KG1 (cell line): ENCODE measurements around the gene LINC01488.

Experiments used
- DNase-seq: peaks from one replicate; lab custom pipeline; 2025; lab: John Stamatoyannopoulos, UW

The LINC01488 gene

GRCh38 chr11:69463995-69464960, 17.2 kb upstream of the LINC01488 start:
- DNase-seq = no peak

DNA sequence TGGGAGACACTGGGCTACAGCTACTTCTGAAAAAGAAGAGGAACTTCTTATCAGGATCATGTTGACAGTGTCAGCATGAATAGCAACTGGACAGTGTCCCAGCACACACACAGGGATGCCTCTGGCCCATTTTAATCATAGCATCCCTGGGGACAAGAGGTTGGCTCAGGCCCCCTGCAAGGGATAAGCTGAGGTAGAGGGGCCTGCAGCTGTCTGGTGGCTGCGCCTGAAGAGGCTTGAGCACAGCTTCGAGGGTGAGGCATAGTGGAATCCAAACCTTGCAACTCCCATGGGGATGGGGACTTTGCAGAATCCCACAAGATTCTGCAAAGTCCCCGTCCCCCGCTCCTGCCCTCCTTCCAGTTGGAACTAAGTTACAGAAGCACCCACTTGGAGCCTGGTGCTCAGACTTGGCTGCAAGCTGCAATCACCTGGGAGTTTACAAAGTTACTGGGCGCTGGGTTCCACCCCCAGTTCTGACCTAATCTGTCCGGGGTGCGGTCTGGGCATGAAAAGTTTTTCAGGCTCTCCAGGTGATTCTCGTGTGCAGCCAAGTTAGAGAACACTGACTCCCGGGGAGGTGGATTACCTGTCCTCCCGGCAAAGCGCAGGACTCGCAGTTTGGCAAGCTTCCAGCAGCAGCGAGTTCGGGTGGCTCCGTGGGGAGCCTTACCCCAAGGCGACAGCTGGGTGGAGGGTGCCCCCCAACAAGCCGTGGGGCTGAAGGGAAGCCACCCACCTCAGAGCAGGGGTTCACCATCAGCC, 16.0 kb upstream of the LINC01488 start:
- no peak for DNase-seq

- no peak for DNase-seq
Measured at GRCh38 chr11:69466039-69466438, 15.4 kb upstream of the LINC01488 start.

GRCh38 chr11:69467196-69467595, 14.3 kb upstream of the LINC01488 start:
- no peak for DNase-seq

- DNase-seq = no peak
Measured at GRCh38 chr11:69467646-69468045, 13.8 kb upstream of the LINC01488 start.

DNA sequence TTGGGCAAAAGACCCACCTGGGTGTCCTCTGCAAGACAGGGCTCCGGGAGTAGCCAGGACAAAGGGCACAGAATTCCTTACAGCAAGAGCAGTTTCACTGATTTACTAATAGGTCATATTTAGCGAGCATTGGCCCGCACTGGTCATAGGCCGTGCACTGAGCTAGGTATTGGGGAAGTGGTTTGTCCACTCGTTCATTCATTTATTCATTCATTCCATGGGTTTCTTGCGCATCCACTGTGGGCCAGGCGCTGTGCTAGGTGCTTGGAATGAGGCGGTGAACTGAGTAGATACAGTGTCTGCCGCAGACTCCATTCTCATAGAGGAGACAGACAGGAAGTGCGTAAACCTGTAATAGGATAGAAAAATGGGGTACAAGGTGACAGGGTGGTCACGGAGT, 13.2 kb upstream of the LINC01488 start:
- DNase-seq = no peak

GRCh38 chr11:69468911-69469885, 12.3 kb upstream of the LINC01488 start:
- DNase-seq = no peak

GRCh38 chr11:69470301-69470700, 11.2 kb upstream of the LINC01488 start:
- DNase-seq = no peak

DNA sequence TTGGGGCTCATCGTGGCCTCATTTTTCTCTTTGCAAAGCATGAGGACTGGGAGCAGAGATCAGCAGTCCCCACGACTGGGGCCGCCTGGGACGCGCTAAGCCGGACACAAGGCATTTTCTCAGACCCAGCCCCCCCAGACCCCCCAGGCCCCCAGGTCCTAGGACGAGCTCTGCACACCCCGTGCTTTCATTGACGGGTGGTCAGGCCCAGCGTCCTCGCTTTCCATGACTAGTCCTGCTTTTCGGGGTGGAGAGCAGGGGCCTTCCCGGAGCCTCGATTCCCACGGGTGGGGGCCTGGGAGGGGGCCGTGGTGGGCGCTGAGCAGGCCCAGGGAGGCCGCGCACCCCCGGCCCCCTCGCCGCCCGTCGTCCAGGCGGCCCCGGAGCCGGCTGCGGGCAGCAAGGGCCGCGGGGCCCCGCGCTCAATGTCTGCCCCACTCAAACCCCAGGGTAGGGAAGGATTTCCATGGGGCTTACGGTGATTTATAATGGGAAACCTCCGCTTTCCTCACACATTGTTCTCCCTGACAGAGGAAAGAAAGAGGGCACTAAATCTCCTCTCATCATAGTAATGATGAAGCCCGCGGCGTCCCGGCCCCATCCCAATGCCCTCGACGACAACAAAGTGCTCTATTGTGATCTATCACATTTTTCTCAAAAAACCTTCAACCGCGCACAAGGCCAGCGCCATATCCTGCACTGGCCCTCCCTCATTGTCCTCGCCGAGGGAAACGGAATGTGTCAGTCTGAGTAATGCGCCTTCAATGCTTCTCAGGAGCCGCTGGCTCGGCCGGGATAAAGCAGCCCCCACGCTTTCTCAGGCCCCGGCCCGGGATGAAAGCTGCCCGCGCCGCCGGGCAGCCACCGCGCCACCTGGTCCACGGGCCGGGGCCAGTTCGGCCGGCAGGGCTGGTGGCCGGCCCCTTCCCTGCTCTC, 10.4 kb upstream of the LINC01488 start:
- no peak for DNase-seq

DNA sequence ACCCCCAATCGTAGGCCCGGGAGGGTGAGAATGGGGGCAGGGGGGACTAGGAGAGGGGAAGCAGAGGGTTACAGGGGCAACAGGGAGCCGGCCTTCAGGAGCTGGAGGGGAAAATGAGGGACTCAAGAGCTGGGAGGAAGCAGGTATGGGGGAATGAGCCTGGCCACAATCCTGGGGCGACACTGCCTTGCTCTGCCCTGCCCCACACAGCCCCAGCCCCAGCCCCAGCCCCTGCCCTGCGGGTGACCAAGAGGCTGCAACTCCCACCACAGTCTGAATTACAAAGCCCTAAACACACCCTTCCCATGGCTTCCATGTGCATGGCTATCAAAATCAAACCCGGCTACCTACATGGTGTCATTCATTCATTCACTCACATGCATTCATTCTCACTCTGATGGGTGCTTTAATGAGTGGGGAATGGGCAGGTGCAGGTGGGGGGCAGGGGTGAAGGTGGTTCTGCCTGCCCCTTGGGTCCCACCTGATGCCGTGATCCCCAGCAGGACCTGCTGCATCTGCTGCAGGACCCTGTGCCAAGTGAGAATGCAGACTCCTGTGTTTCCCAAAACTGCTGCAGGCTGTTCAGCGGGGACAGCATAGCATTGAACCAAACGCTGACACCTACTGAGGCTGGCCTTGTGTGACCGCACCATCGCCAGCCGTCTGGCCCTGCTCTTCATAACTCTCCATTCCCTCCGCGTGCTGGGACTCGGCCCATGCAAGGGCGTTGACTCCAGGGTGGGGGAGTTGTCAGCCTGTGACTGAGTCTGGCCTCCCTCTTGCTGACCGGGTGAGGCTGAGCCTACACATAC, 9.5 kb upstream of the LINC01488 start:
- no peak for DNase-seq

DNA sequence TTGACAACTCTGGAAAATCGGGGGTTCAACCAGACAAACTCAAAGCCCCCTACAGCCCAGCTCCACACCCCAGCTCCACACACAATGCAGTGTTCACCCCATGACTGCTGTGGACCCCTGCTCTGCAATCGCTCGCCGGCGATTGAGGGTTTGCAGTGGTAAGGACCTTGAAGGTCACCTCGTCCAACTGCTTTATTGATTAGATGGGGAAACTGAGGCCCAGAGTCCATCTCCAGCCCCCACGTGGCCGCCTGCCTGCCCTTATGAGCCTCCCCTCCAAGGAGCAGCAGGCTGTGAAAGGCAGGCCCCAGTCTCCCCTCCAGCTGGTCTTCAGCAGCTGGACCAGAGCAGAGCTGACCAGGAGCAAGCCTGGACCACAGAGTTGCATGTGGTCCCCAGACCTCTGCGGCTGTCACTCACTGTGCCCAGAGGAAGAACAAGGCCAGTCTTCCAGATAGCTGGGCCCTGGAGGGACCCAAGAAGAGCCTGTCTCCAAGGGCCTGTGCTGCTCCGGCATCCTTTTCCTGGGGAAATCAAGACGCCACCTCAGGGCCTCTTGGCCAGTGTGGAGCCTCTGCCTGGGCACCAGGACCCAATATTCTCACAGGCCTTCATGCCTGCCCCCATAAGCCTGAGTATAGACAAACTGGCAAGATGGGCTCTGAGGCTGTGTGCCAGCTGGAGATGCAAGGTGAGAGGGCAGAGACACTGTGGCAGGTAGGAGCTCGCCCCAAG, 8.8 kb upstream of the LINC01488 start:
- no peak for DNase-seq

- DNase-seq = no peak
Measured at GRCh38 chr11:69473276-69473845, 8.1 kb upstream of the LINC01488 start.

- DNase-seq = no peak
Measured at GRCh38 chr11:69474736-69475135, 6.7 kb upstream of the LINC01488 start.

DNA sequence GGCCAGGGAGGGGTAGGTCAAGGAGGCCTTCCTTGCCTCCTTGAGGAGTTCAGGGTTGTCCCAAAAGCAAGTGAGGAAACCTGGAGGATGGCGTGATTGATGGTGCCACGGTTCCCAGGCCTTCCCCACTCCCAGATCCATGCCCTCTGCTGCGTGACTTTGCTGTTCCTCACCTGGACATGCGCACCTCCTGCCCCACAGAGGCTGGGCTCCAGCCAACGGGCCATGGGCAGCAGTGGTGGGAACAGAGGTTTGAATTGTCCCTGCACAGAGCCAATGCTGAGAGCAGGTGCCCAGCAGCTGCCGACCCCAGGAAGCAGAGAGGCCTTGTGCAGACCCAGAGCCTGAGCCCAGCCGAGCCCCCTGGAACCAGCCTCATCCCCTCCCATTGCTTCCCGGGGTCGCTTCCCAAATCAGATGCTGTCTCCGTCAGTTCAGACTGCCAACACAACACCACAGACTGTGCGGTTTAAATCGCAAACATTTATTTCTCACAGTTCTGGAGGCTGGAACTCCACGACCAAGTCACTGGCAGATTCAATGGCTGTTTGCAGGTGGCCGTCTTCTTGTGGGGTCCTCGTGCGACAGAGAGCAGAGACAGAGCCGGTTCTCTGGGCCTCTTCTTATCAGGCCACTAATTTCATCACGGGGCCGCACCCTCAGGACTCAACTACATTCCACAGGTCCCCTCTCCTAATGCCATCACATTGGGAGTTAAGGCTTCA, 6.2 kb upstream of the LINC01488 start:
- DNase-seq = no peak

DNA sequence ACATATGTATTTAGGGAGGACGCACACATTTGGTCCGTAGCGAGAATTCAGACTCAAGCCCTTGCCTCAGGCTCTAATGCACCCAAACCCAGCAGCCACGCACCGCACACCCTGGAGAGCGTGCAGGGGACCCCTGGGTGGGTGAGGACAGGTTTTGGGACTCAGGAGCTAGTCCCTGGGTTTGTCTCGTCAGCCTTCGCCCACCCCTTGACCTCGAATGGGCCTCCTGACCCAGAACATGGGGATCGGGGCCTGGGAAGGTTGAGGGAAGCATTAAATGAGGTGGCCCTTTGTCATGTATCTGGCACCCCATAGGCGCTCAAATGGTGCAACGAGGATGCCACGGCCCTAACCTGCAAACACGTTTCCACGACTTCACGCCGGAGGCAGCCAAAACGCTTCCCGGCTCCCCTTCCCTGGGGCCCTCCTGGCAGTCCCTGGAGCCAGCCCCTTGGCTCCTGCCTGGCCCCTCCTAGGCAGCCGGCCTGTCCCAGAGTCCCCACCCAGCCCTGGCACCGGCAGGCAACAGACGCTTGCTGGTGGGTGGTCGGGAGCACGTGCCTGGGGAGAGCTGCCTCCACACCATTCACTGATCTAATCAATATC, 5.5 kb upstream of the LINC01488 start:
- no peak for DNase-seq

DNA sequence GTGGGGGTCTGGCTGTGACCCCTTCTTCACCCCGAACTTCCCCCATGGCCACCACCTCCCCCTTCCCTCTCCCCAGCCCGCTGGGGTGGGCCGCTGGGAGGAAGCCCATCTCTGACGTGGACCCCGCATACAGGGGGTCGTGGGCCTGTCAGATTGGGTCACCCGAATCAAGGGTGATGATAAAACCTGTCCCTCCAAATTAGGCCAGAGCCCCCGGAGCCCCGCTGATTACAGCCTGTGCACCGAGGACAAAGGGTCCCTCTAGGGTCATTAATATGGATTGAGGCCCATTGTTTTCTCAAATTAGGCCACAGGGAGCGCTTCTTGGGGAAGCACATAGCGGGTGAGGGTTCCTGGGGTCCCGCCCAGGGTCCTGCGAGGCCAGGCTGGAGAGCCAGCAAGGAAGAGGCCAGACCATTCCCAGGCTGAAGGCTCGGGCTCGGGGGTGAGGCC, 4.9 kb upstream of the LINC01488 start:
- DNase-seq = no peak

- no peak for DNase-seq
Measured at GRCh38 chr11:69477086-69477485, 4.4 kb upstream of the LINC01488 start.
